HepG2 (cell line): Measurements from ENCODE around the gene SLC11A1. TPM values are rescaled to one million over a fixed set of nuclear protein-coding genes. Genes with fewer than 3 reads are reported as not detected.

ENCODE experiments used
- CBFB ChIP-seq: sonication (generic); formaldehyde crosslinking; IDR thresholded peaks from 2 replicates; pipeline ENCODE4 v1.4.0; 2020; ENCODE audit warnings: missing genetic modification reagents
- CEBPG ChIP-seq: IDR thresholded peaks from 2 replicates; pipeline ENCODE4 v1.6.1; 2016
- GABPA ChIP-seq, 2 experiments: IDR thresholded peaks; 2 replicates each; pipeline ENCODE4 v1.6.1; 2011 to 2016; ENCODE audit warnings: low read depth in 2 of 2, low read length in 1 of 2, missing biosample characterization in 1 of 2, missing genetic modification characterization in 1 of 2
- NFIB ChIP-seq: sonication (generic); formaldehyde crosslinking; IDR thresholded peaks from 2 replicates; pipeline ENCODE4 v1.9.0; 2021; ENCODE audit warnings: missing genetic modification reagents, mild to moderate bottlenecking, borderline replicate concordance
- PBX3 ChIP-seq: sonication (generic); formaldehyde crosslinking; IDR thresholded peaks from 2 replicates; pipeline ENCODE4 v1.8.1; 2023; ENCODE audit warnings: missing genetic modification reagents, inconsistent platforms, borderline replicate concordance
- SOX13 ChIP-seq, 3 experiments: fragments of 450-650 bp in 1 of 3; sonication (generic) in 1 of 3; formaldehyde crosslinking in 1 of 3; IDR thresholded peaks in 2 of 3; conservative IDR thresholded peaks in 1 of 3; 2 replicates each; pipeline versions ENCODE4 v1.5.0 to v1.6.1; 2016 to 2020; ENCODE audit warnings: antibody characterized with exemption in 1 of 3, mild to moderate bottlenecking in 1 of 3, missing compliant biosample characterization in 1 of 3, missing genetic modification reagents in 1 of 3, moderate library complexity in 1 of 3
- STAG1 ChIP-seq: sonication (generic); formaldehyde crosslinking; IDR thresholded peaks from 2 replicates; pipeline ENCODE4 v1.4.0; 2020; ENCODE audit warnings: missing genetic modification reagents
- TFAP4 ChIP-seq: sonication (generic); IDR thresholded peaks from 2 replicates; pipeline ENCODE4 v1.6.1; 2016; ENCODE audit warnings: low read depth, borderline replicate concordance
- XBP1 ChIP-seq: sonication (generic); formaldehyde crosslinking; IDR thresholded peaks from 2 replicates; pipeline ENCODE4 v1.5.0; 2020; ENCODE audit warnings: missing genetic modification reagents
- ZBTB3 ChIP-seq: sonication (generic); formaldehyde crosslinking; IDR thresholded peaks from 2 replicates; pipeline ENCODE4 v1.4.0; 2020; ENCODE audit warnings: low read depth, mild to moderate bottlenecking, moderate library complexity, missing genetic modification reagents, borderline replicate concordance
- ZNF501 ChIP-seq: sonication (generic); formaldehyde crosslinking; IDR thresholded peaks from 2 replicates; pipeline ENCODE4 v1.5.1; 2020; ENCODE audit warnings: mild to moderate bottlenecking, moderate library complexity, missing genetic modification reagents
- ZNF512 ChIP-seq: sonication (generic); formaldehyde crosslinking; IDR thresholded peaks from 2 replicates; pipeline ENCODE4 v1.4.0; 2020; ENCODE audit warnings: mild to moderate bottlenecking, missing genetic modification reagents
- ZNF790 ChIP-seq: sonication (generic); formaldehyde crosslinking; IDR thresholded peaks from 2 replicates; pipeline ENCODE4 v1.8.0; 2022; ENCODE audit warnings: missing genetic modification reagents, mild to moderate bottlenecking, borderline replicate concordance
- ZSCAN9 ChIP-seq: IDR thresholded peaks from 2 replicates; pipeline ENCODE4 v1.6.1; 2016; ENCODE audit warnings: borderline replicate concordance
- polyA plus RNA-seq, 8 experiments: library from polyadenylated mRNA; depleted of rRNA in 3 of 8; stranded (reverse) in 7 of 8; unstranded in 1 of 8; fragments of >200 nt; fragmentation: Illumina TruSeq in 4 of 8; extraction: Trizol in 4 of 8; gene quantifications; 2 replicates each; pipeline versions ENCODE4 v1.2.1 to v1.2.3, GENCODE V29; 2011 to 2016; ENCODE audit warnings: low read depth in 4 of 8, missing spikeins in 1 of 8, mixed read lengths in 1 of 8; ENCODE audit not compliant: insufficient read depth in 1 of 8
- total RNA-seq, 5 experiments: library from RNA; depleted of rRNA; stranded (reverse); fragments of >200 nt; fragmentation: Illumina TruSeq; extraction: Trizol; gene quantifications; 2 replicates each; pipeline ENCODE4 v1.2.3, GENCODE V29; 2016; ENCODE audit warnings: low read depth in 1 of 5
- TF ChIP-seq, protein P1 (sequence below): sonication (generic); formaldehyde crosslinking; IDR thresholded peaks from 2 replicates; pipeline ENCODE4 v1.8.0; 2022; ENCODE audit warnings: missing genetic modification reagents, mild to moderate bottlenecking, borderline replicate concordance
- TF ChIP-seq, protein P2 (sequence below): sonication (generic); formaldehyde crosslinking; conservative IDR thresholded peaks from 2 replicates; pipeline ENCODE4 v1.4.0; 2020; ENCODE audit warnings: missing genetic modification reagents
- TF ChIP-seq, protein P3 (sequence below): sonication (generic); formaldehyde crosslinking; IDR thresholded peaks from 2 replicates; pipeline ENCODE4 v1.5.0; 2020; ENCODE audit warnings: missing genetic modification reagents

The SLC11A1 gene
- total and polyA plus RNA-seq, 2 of the 13 experiments (the other 11 are each of a cell fraction or from before 2014, with no cell fraction given): 0.33 to 2.3 TPM

DNA sequence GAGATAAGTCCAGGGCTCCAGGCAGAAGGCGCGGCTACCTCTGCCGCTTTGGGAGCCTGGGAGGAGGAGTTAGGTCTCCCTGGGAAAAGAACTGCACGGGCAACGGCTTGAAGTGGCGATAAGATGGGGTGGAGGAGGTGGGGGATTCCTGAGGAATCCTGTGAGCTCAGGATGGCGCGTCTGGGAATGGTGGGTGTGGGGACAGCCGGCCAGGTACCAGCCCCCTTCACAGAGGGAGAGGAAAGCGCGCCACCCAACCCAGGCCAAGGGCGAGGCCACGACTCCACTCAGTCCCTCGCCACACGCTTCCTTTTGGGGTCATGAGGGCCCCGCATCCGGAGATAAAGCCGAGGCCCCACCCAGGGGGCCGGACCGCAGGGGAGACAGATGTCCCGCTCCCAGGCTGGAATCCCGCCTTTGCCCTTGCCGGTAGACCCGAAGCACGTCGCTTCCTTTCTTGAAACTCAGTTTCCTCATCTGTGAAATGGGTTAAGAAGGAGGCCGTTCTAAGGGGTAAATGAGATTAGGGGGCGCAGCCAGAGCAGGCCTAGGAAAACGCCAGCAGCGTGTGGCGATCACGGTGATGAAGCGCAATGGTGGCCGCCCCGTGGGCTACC lies 15.9 kb downstream of the SLC11A1 start (continued):
- TF ChIP-seq ZSCAN9 (CRISPR knock-in tag) (no peak; the same call in 1 of the 2 replicates), NFIB (CRISPR knock-in tag) (no peak), CBFB (CRISPR knock-in tag) (no peak; the same call in none of the 2 replicates), SOX13 (IDR thresholded peaks at IDR 0.05) (no peak), SOX13 (CRISPR knock-in tag; conservative IDR thresholded peaks at IDR 0.05 in 1 of 2, IDR thresholded peaks at IDR 0.05 in 1 of 2) (no peak; a peak in 2 of 4 replicates), PBX3 (CRISPR knock-in tag) (peak; percentile 78; the same call in 1 of the 2 replicates), CEBPG (no peak; the same call in 1 of the 2 replicates), STAG1 (CRISPR knock-in tag) (peak; percentile 19; the same call in 1 of the 2 replicates), ZNF501 (CRISPR knock-in tag) (peak; percentile 94), ZBTB3 (CRISPR knock-in tag) (no peak; the same call in 1 of the 2 replicates), TFAP4 (peak; percentile 62; the same call in 1 of the 2 replicates), ZNF790 (CRISPR knock-in tag) (peak; percentile 51; the same call in 1 of the 2 replicates), XBP1 (no peak), ZNF512 (CRISPR knock-in tag) (no peak; the same call in 1 of the 2 replicates), GABPA (IDR thresholded peaks at IDR 0.05; ENCODE audit: low read depth, low read length) (no peak), GABPA (CRISPR knock-in tag; IDR thresholded peaks at IDR 0.05; ENCODE audit: low read depth) (peak; percentile 74)
- TF ChIP-seq, protein P1, sequence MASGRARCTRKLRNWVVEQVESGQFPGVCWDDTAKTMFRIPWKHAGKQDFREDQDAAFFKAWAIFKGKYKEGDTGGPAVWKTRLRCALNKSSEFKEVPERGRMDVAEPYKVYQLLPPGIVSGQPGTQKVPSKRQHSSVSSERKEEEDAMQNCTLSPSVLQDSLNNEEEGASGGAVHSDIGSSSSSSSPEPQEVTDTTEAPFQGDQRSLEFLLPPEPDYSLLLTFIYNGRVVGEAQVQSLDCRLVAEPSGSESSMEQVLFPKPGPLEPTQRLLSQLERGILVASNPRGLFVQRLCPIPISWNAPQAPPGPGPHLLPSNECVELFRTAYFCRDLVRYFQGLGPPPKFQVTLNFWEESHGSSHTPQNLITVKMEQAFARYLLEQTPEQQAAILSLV (CRISPR knock-in tag): peak; percentile 88
- TF ChIP-seq, protein P2, sequence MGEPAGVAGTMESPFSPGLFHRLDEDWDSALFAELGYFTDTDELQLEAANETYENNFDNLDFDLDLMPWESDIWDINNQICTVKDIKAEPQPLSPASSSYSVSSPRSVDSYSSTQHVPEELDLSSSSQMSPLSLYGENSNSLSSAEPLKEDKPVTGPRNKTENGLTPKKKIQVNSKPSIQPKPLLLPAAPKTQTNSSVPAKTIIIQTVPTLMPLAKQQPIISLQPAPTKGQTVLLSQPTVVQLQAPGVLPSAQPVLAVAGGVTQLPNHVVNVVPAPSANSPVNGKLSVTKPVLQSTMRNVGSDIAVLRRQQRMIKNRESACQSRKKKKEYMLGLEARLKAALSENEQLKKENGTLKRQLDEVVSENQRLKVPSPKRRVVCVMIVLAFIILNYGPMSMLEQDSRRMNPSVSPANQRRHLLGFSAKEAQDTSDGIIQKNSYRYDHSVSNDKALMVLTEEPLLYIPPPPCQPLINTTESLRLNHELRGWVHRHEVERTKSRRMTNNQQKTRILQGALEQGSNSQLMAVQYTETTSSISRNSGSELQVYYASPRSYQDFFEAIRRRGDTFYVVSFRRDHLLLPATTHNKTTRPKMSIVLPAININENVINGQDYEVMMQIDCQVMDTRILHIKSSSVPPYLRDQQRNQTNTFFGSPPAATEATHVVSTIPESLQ (CRISPR knock-in tag): no peak; the same call in 1 of the 2 replicates
- TF ChIP-seq, protein P3, sequence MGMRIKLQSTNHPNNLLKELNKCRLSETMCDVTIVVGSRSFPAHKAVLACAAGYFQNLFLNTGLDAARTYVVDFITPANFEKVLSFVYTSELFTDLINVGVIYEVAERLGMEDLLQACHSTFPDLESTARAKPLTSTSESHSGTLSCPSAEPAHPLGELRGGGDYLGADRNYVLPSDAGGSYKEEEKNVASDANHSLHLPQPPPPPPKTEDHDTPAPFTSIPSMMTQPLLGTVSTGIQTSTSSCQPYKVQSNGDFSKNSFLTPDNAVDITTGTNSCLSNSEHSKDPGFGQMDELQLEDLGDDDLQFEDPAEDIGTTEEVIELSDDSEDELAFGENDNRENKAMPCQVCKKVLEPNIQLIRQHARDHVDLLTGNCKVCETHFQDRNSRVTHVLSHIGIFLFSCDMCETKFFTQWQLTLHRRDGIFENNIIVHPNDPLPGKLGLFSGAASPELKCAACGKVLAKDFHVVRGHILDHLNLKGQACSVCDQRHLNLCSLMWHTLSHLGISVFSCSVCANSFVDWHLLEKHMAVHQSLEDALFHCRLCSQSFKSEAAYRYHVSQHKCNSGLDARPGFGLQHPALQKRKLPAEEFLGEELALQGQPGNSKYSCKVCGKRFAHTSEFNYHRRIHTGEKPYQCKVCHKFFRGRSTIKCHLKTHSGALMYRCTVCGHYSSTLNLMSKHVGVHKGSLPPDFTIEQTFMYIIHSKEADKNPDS (CRISPR knock-in tag): no peak; the same call in 1 of the 2 replicates
